NT2/D1 (cell line): ENCODE data around the gene IPO8.

Source experiments
- DNase-seq: peaks from one replicate; pipeline ENCODE4 v3.0.0-alpha.2; 2011; ENCODE audit warnings: low read depth, low spot score
- H3K27me3 ChIP-seq: 2 replicates; pipeline ENCODE4 v1.6.0; 2011; ENCODE audit warnings: mild to moderate bottlenecking; ENCODE audit not compliant: insufficient read length, insufficient read depth
- H3K36me3 ChIP-seq: 2 replicates; pipeline ENCODE4 v1.6.1; 2011; ENCODE audit warnings: mild to moderate bottlenecking, low read length, mixed read lengths; ENCODE audit not compliant: insufficient read depth, insufficient read length
- H3K4me1 ChIP-seq: 2 replicates; pipeline ENCODE4 v1.5.1; 2011; ENCODE audit not compliant: insufficient read depth, insufficient read length
- H3K4me3 ChIP-seq: 2 replicates; pipeline ENCODE4 v1.5.1; 2011; ENCODE audit warnings: low read depth; ENCODE audit not compliant: insufficient read length
- H3K9ac ChIP-seq: 2 replicates; pipeline ENCODE4 v1.6.0; 2011; ENCODE audit warnings: low read depth; ENCODE audit not compliant: insufficient read length
- H3K9me3 ChIP-seq: 2 replicates; pipeline ENCODE4 v1.5.1; 2011; ENCODE audit warnings: mild to moderate bottlenecking, low read length; ENCODE audit not compliant: insufficient read depth
- SUZ12 ChIP-seq: IDR thresholded peaks from 2 replicates; pipeline ENCODE4 v1.6.1; 2011; ENCODE audit not compliant: insufficient read length, insufficient read depth; ENCODE audit errors: extremely low read depth
- YY1 ChIP-seq: IDR thresholded peaks from 2 replicates; pipeline ENCODE4 v1.6.1; 2011; ENCODE audit not compliant: insufficient read length, insufficient read depth
- ZNF274 ChIP-seq: IDR thresholded peaks from 2 replicates; pipeline ENCODE4 v1.6.1; 2011; ENCODE audit warnings: mild to moderate bottlenecking, low read depth, low read length

Gene IPO8

GRCh38 chr12:30695199-30696102, at the start of gene IPO8:
Gene IPO8, minus strand, starts transcription at chr12:30695869. Its CDS starts 222 bp downstream, at chr12:30695647.
- H3K4me1 ChIP-seq: peaks cover 5% of the 10 kb centered on the region
- H3K9ac ChIP-seq: peak within 1 kb of the TSS; percentile 96
- TF ChIP-seq SUZ12 (no peak), ZNF274 (no peak), YY1 (peak; percentile 99)
- peak within 1 kb of the TSS; percentile 97 for H3K4me3 ChIP-seq
- H3K9me3 ChIP-seq: no peaks in the 10 kb centered on the region
- peak; percentile 99 for DNase-seq
- H3K36me3 ChIP-seq: no peaks in the 10 kb centered on the region
- no peaks in the 10 kb centered on the region for H3K27me3 ChIP-seq

- H3K4me1 ChIP-seq: no peaks in the 10 kb centered on the region
- H3K27me3 ChIP-seq: no peaks in the 10 kb centered on the region
- DNase-seq: no peak
- H3K9ac ChIP-seq: no peak overlapping the region
- no peak for TF ChIP-seq YY1
- no peak for TF ChIP-seq ZNF274
- no peak for TF ChIP-seq SUZ12
- peaks cover 9% of the 10 kb centered on the region; the same call in 1 of the 2 replicates for H3K9me3 ChIP-seq
- H3K4me3 ChIP-seq: no peak overlapping the region
- peaks cover 52% of the 10 kb centered on the region for H3K36me3 ChIP-seq
These were observed 48.7 kb upstream of the IPO8 start for GRCh38 chr12:30744321-30744720.

- Histone ChIP-seq H3K9ac (no peak overlapping the region), H3K4me3 (no peak overlapping the region), H3K27me3 (no peaks in the 10 kb centered on the region), H3K9me3 (no peaks in the 10 kb centered on the region), H3K4me1 (no peaks in the 10 kb centered on the region), H3K36me3 (peaks cover 46% of the 10 kb centered on the region)
- TF ChIP-seq ZNF274 (no peak), YY1 (no peak), SUZ12 (no peak)
- no peak for DNase-seq
These were observed 44.6 kb upstream of the IPO8 start for GRCh38 chr12:30740274-30740673.

- no peak for DNase-seq
- no peak overlapping the region for H3K4me3 ChIP-seq
- peaks cover 56% of the 10 kb centered on the region for H3K36me3 ChIP-seq
- no peaks in the 10 kb centered on the region for H3K27me3 ChIP-seq
- no peaks in the 10 kb centered on the region for H3K9me3 ChIP-seq
- H3K4me1 ChIP-seq: no peaks in the 10 kb centered on the region
- TF ChIP-seq ZNF274 (no peak), SUZ12 (no peak), YY1 (no peak)
- no peak overlapping the region for H3K9ac ChIP-seq
These were observed 43.4 kb upstream of the IPO8 start for GRCh38 chr12:30739020-30739419.

- no peak overlapping the region for H3K4me3 ChIP-seq
- DNase-seq: no peak
- no peak for TF ChIP-seq SUZ12
- TF ChIP-seq ZNF274: no peak
- TF ChIP-seq YY1: no peak
- no peaks in the 10 kb centered on the region for H3K9me3 ChIP-seq
- H3K9ac ChIP-seq: no peak overlapping the region
- no peaks in the 10 kb centered on the region for H3K27me3 ChIP-seq
- H3K4me1 ChIP-seq: no peaks in the 10 kb centered on the region
- H3K36me3 ChIP-seq: peaks cover 62% of the 10 kb centered on the region
These were observed 37.4 kb upstream of the IPO8 start for GRCh38 chr12:30732954-30733637.

- Histone ChIP-seq H3K36me3 (peaks cover 66% of the 10 kb centered on the region), H3K9me3 (no peaks in the 10 kb centered on the region), H3K27me3 (no peaks in the 10 kb centered on the region), H3K4me1 (no peaks in the 10 kb centered on the region), H3K9ac (no peak overlapping the region), H3K4me3 (no peak overlapping the region)
- DNase-seq: no peak
- no peak for TF ChIP-seq YY1
- TF ChIP-seq SUZ12: no peak
- TF ChIP-seq ZNF274: no peak
These were observed 34.3 kb upstream of the IPO8 start for GRCh38 chr12:30730011-30730410.

GRCh38 chr12:30729547-30729946, 33.9 kb upstream of the IPO8 start:
- H3K27me3 ChIP-seq: no peaks in the 10 kb centered on the region
- no peak for DNase-seq
- no peak overlapping the region for H3K9ac ChIP-seq
- H3K4me1 ChIP-seq: no peaks in the 10 kb centered on the region
- peaks cover 66% of the 10 kb centered on the region for H3K36me3 ChIP-seq
- no peak overlapping the region for H3K4me3 ChIP-seq
- TF ChIP-seq ZNF274 (no peak), SUZ12 (no peak), YY1 (no peak)
- H3K9me3 ChIP-seq: no peaks in the 10 kb centered on the region
